IPS-20b (cell line): ENCODE data around the gene CFAP221.

Experiments
- H3K27ac ChIP-seq: one replicate; pipeline ENCODE4 v1.5.1; 2013; ENCODE audit warnings: low read length
- H3K27me3 ChIP-seq: 2 replicates; pipeline ENCODE4 v1.6.1; 2013; ENCODE audit warnings: mild to moderate bottlenecking, low read length, inconsistent platforms; ENCODE audit not compliant: insufficient read depth
- H3K36me3 ChIP-seq: 2 replicates; pipeline ENCODE4 v1.6.1; 2013; ENCODE audit warnings: low read depth, mild to moderate bottlenecking, inconsistent platforms, low read length, moderate library complexity; ENCODE audit not compliant: insufficient read depth
- H3K4me1 ChIP-seq: 2 replicates; pipeline ENCODE4 v1.6.1; 2013; ENCODE audit warnings: mild to moderate bottlenecking, control low read depth, inconsistent platforms, low read length, moderate library complexity; ENCODE audit not compliant: insufficient read depth
- H3K4me3 ChIP-seq: 2 replicates; pipeline ENCODE4 v1.5.1; 2013; ENCODE audit warnings: mild to moderate bottlenecking, low read length, inconsistent platforms
- H3K9ac ChIP-seq: 2 replicates; pipeline ENCODE4 v1.6.1; 2013; ENCODE audit warnings: low read depth, mild to moderate bottlenecking, inconsistent platforms, low read length, moderate library complexity
- H3K9me3 ChIP-seq: 2 replicates; pipeline ENCODE4 v1.6.1; 2013; ENCODE audit warnings: mild to moderate bottlenecking, low read depth, low read length, inconsistent platforms; ENCODE audit not compliant: insufficient read depth

Gene CFAP221

GRCh38 chr2:119649364-119649917 lies 105.2 kb downstream of the CFAP221 start:
- no peak overlapping the region for H3K4me3 ChIP-seq
- no peaks in the 10 kb centered on the region for H3K9me3 ChIP-seq

DNA sequence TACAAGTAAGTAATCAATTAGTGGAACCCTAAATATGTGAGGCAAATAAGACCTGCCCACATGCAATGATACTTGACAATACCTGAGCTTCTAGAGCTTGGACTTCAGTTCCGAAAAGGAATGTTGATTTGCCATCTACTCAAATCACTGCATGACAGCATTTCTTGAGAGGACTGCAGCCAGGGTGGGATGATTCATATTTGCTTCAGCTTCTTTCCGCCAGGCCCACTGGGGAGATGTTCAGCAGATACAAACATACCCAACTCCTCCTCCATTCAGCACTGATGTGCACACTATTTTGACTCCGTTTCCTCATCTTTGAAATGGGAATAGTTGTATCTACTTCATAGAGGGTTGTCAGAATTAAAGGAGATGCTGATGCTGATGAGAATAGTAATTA lies 106.0 kb downstream of the CFAP221 start:
- no peak overlapping the region for H3K4me3 ChIP-seq
- no peaks in the 10 kb centered on the region for H3K9me3 ChIP-seq
- no peak overlapping the region for H3K9ac ChIP-seq
- H3K27ac ChIP-seq, result no peak overlapping the region
- H3K4me1 ChIP-seq, result no peaks in the 10 kb centered on the region
- no peaks in the 10 kb centered on the region for H3K27me3 ChIP-seq
- H3K36me3 ChIP-seq, result no peaks in the 10 kb centered on the region

More at GRCh38 chr2:119649364-119649917, 105.2 kb downstream of the CFAP221 start:
- Histone ChIP-seq H3K27me3 (no peaks in the 10 kb centered on the region), H3K36me3 (no peaks in the 10 kb centered on the region), H3K4me1 (no peaks in the 10 kb centered on the region), H3K27ac (no peak overlapping the region), H3K9ac (no peak overlapping the region)

DNA sequence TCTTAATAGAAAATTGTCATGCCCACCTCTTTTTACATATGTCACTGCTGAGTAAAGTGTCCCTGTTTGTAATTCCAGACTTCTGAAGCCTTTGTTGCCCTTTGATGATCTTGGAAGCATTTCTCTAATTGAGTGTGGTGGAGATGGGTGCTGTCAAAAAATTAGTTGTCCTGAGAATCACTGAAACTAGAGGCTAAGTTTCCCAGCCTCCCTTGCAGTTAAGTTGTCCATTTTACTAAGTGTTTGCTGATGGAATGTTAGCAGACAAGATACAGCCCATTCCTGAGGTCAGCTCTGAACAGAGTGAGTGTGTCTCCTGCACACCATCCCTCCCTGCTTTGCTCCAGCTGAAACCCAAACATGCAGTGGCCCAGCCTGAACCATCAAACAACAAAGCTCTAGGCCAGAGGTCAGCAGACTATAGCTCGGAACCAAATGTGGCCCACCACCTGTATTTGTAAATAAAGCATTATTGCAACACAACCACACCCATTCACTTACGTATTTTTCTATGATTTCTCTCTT lies 106.7 kb downstream of the CFAP221 start:
- no peak overlapping the region for H3K4me3 ChIP-seq

GRCh38 chr2:119657466-119658145 lies 113.4 kb downstream of the CFAP221 start:
- H3K27me3 ChIP-seq, result no peaks in the 10 kb centered on the region
- no peaks in the 10 kb centered on the region for H3K9me3 ChIP-seq
- no peaks in the 10 kb centered on the region for H3K36me3 ChIP-seq
- no peaks in the 10 kb centered on the region for H3K4me1 ChIP-seq
- H3K27ac ChIP-seq, result no peak overlapping the region
- H3K9ac ChIP-seq, result no peak overlapping the region
- H3K4me3 ChIP-seq, result no peak overlapping the region

More for the DNA sequence above, 106.7 kb downstream of the CFAP221 start:
- Histone ChIP-seq H3K9ac (no peak overlapping the region), H3K27me3 (no peaks in the 10 kb centered on the region), H3K9me3 (no peaks in the 10 kb centered on the region), H3K4me1 (no peaks in the 10 kb centered on the region), H3K27ac (no peak overlapping the region), H3K36me3 (no peaks in the 10 kb centered on the region)

DNA sequence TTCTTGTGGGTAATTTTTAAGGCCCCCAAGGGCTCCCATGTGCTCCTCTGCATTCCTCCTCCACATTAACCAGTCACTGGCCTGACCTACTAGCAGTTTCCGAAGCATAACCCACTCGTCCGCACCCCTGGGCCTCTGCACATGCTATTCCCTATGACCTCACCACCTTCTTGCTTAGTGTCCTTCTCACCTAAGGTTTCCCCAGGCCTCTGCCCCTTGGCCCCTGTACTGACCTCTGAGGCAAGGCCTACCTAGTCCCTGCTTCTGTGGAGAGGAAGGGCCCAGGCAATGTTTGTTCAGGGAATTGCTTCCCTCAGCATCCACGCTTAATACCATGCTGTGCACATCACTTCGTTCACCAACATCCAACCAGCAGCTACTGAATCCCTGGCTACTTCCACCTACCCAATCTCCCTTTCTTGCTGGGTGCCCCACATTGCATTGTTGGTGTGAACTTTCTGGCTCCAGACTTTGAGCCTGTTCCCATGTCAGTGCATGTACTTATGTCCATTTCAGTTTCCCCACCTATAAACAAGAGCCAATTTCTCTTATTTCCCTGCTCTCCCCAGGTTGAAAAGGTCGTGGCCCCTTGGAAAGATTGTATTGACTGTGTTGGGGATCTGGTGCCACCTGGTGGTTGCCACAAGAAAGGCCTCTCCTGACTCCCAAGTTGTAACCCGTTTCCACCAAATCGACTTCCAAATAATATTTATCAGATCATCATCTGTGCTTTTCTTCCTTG lies 115.5 kb downstream of the CFAP221 start:
- no peaks in the 10 kb centered on the region for H3K9me3 ChIP-seq
- H3K27me3 ChIP-seq, result no peaks in the 10 kb centered on the region
- H3K4me1 ChIP-seq, result no peaks in the 10 kb centered on the region
- H3K9ac ChIP-seq, result no peak overlapping the region
- no peaks in the 10 kb centered on the region for H3K36me3 ChIP-seq
- no peak overlapping the region for H3K4me3 ChIP-seq
- no peak overlapping the region for H3K27ac ChIP-seq

DNA sequence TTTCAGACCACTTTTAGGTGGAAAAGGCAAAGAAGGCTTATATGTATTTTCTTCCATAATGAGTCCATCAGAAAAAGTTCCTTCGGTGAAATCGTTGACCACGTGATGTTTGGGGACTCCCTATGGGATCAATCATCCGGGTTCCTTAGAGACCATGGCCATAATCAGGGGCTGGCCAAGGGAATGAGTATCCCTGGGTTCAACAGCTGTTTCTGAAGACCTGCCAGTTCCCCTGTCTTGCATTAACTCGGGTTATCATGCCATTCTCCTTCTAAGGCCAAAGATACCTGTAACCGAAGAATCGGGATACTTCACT lies 116.1 kb downstream of the CFAP221 start:
- H3K36me3 ChIP-seq, result no peaks in the 10 kb centered on the region
- no peaks in the 10 kb centered on the region for H3K9me3 ChIP-seq
- no peak overlapping the region for H3K27ac ChIP-seq
- H3K4me3 ChIP-seq, result no peak overlapping the region
- H3K4me1 ChIP-seq, result no peaks in the 10 kb centered on the region
- no peaks in the 10 kb centered on the region for H3K27me3 ChIP-seq
- no peak overlapping the region for H3K9ac ChIP-seq

DNA sequence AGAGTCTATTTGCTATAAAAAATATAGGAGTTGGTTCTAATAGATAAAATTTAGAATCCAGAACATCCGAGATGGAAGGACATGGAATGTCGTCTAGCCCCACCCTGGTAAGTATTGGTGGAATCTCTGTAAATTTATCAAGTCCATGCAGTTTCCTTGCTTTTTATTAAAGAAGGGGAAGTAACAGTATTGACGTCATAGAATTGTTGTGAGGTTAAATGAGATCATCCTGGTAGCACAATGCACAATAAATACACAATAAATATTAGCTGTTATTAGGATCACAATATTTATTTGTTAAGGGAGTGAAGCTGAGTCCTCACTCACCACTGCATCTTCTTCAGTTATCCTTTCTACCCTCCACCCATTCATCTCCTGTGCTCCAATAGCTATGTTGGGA lies 118.0 kb downstream of the CFAP221 start:
- Histone ChIP-seq H3K9ac (no peak overlapping the region), H3K4me3 (no peak overlapping the region), H3K36me3 (no peaks in the 10 kb centered on the region), H3K9me3 (no peaks in the 10 kb centered on the region), H3K27ac (no peak overlapping the region), H3K27me3 (no peaks in the 10 kb centered on the region), H3K4me1 (no peaks in the 10 kb centered on the region)

DNA sequence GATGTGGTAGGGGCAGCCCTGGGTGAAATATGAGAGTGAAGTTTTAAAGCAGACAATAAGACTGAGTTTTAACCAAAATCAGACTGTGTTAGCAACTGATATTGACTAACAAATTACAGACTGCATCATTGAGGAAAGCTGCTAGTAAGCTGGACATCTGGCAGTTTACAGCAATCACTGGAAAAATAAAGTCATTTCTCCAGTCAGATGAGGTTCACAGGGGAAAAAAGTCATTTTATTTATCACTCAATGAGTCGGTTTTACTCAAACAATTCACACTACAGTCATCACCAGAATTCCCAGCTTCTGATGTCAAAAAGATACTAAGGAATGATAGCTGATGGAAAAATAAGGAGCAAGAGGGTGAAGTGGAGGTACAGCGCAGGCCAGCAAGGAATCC lies 124.3 kb downstream of the CFAP221 start:
- H3K27me3 ChIP-seq, result no peaks in the 10 kb centered on the region
- H3K27ac ChIP-seq, result no peak overlapping the region
- H3K9ac ChIP-seq, result no peak overlapping the region
- H3K36me3 ChIP-seq, result no peaks in the 10 kb centered on the region
- H3K4me1 ChIP-seq, result peaks cover 15% of the 10 kb centered on the region
- H3K9me3 ChIP-seq, result no peaks in the 10 kb centered on the region
- H3K4me3 ChIP-seq, result no peak overlapping the region

DNA sequence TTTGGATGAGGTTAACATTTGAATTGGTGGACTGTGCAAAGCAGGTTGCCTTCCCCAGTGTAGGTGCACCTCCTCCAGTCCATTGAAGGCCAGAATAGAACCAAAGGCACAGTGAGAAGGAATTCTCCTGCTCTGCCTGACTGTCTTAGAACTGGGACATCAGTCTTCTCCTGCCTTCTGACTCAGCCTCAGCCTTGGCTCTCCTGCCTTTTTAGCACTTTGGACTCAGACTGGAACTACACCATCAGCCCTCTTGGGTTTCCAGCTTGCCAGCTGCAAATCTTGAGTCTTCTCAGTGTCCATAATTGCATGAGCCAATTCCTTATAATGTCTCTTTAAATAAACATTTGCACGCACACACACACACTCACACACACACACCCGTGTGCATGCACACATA lies 126.8 kb downstream of the CFAP221 start:
- H3K9ac ChIP-seq, result no peak overlapping the region
- no peak overlapping the region for H3K27ac ChIP-seq
- no peak overlapping the region for H3K4me3 ChIP-seq
- no peaks in the 10 kb centered on the region for H3K27me3 ChIP-seq
- H3K4me1 ChIP-seq, result peaks cover 15% of the 10 kb centered on the region
- no peaks in the 10 kb centered on the region for H3K9me3 ChIP-seq
- H3K36me3 ChIP-seq, result no peaks in the 10 kb centered on the region

GRCh38 chr2:119671752-119672151 lies 127.5 kb downstream of the CFAP221 start:
- Histone ChIP-seq H3K4me1 (peaks cover 15% of the 10 kb centered on the region), H3K4me3 (no peak overlapping the region), H3K9me3 (no peaks in the 10 kb centered on the region), H3K9ac (no peak overlapping the region), H3K27ac (no peak overlapping the region), H3K27me3 (no peaks in the 10 kb centered on the region), H3K36me3 (no peaks in the 10 kb centered on the region)

GRCh38 chr2:119672161-119672862 lies 128.1 kb downstream of the CFAP221 start:
- H3K4me1 ChIP-seq, result peaks cover 15% of the 10 kb centered on the region
- no peak overlapping the region for H3K9ac ChIP-seq
- no peaks in the 10 kb centered on the region for H3K36me3 ChIP-seq
- H3K27ac ChIP-seq, result no peak overlapping the region
- no peaks in the 10 kb centered on the region for H3K9me3 ChIP-seq
- no peak overlapping the region for H3K4me3 ChIP-seq
- H3K27me3 ChIP-seq, result no peaks in the 10 kb centered on the region
